Endodermal cell (in vitro differentiated cells): ENCODE measurements around the gene ZNF497. TPM values are rescaled to one million over a fixed set of nuclear protein-coding genes. Genes with fewer than 3 reads are reported as not detected.
A peak's percentile ranks its signal among the peaks of the same experiment; 100 is the strongest.

Source experiments
- DNase-seq: peaks from one replicate; pipeline ENCODE4 v3.0.0-alpha.2; 2017
- H3K27ac ChIP-seq: 2 replicates; pipeline ENCODE4 v1.5.1; 2013; ENCODE audit warnings: mild to moderate bottlenecking, low read depth, low read length, moderate library complexity
- H3K27me3 ChIP-seq: 2 replicates; pipeline ENCODE4 v1.6.1; 2013; ENCODE audit warnings: mild to moderate bottlenecking, low read length, moderate library complexity; ENCODE audit not compliant: insufficient read depth, control insufficient read depth, poor library complexity, severe bottlenecking
- H3K36me3 ChIP-seq: 2 replicates; pipeline ENCODE4 v1.7.0; 2013; ENCODE audit warnings: mild to moderate bottlenecking, low read length, moderate library complexity; ENCODE audit not compliant: control insufficient read depth, insufficient read depth
- H3K4me1 ChIP-seq: one replicate; pipeline ENCODE4 v1.7.0; 2013; ENCODE audit warnings: low read length; ENCODE audit not compliant: control insufficient read depth, insufficient read depth
- H3K4me3 ChIP-seq: 2 replicates; pipeline ENCODE4 v1.5.1; 2013; ENCODE audit warnings: mild to moderate bottlenecking, low read length, moderate library complexity
- H3K9ac ChIP-seq: 2 replicates; pipeline ENCODE4 v1.6.1; 2013; ENCODE audit warnings: mild to moderate bottlenecking, low read length, moderate library complexity; ENCODE audit not compliant: poor library complexity, severe bottlenecking; ENCODE audit errors: extremely low read depth
- H3K9me3 ChIP-seq: 2 replicates; pipeline ENCODE4 v1.6.1; 2013; ENCODE audit warnings: mild to moderate bottlenecking, low read length, moderate library complexity; ENCODE audit not compliant: control insufficient read depth
- H3K27ac Mint-ChIP-seq: 2 replicates; pipeline ENCODE4 v1.8.0; 2020; ENCODE audit warnings: mixed read lengths
- H3K27me3 Mint-ChIP-seq: 2 replicates; pipeline ENCODE4 v1.8.0; 2021; ENCODE audit warnings: mild to moderate bottlenecking, mixed read lengths; ENCODE audit not compliant: insufficient read depth
- H3K36me3 Mint-ChIP-seq: 2 replicates; pipeline ENCODE4 v1.8.0; 2020; ENCODE audit warnings: low read depth, mixed read lengths
- H3K4me1 Mint-ChIP-seq: 2 replicates; pipeline ENCODE4 v1.8.0; 2020; ENCODE audit warnings: mixed read lengths
- H3K4me3 Mint-ChIP-seq: 2 replicates; pipeline ENCODE4 v1.8.0; 2020; ENCODE audit warnings: mild to moderate bottlenecking, moderate library complexity, mixed read lengths
- H3K9me3 Mint-ChIP-seq: 2 replicates; pipeline ENCODE4 v1.8.0; 2020; ENCODE audit warnings: mild to moderate bottlenecking, mixed read lengths
- CTCF ChIP-seq: fragments of 200-600 bp; sonication (generic); conservative IDR thresholded peaks from 2 replicates; pipeline ENCODE4 v1.5.0; 2021; ENCODE audit warnings: antibody characterized with exemption, mild to moderate bottlenecking
- WGBS, 2 experiments: methylation state at CpG; one replicate each; pipeline versions ENCODE4 v1.1.5 to v1.1.7; 2013; ENCODE audit warnings: missing lambda C conversion rate in 2 of 2, mixed read lengths in 1 of 2; ENCODE audit not compliant: insufficient coverage in 1 of 2, insufficient read length in 1 of 2; 5-methylcytosine and 5-hydroxymethylcytosine counted together
- total RNA-seq, 2 donors: library from RNA; stranded (reverse); fragmentation: NEBNext Ultra II Directional in 1 of 2; extraction: Animal tissue kit (Norgen Biotek cat#: 25700) in 1 of 2; gene quantifications; 2 replicates in 1 of 2; 3 replicates in 1 of 2; pipeline ENCODE4 v1.2.1, GENCODE V29; 2021

ZNF497 gene
- total RNA-seq, 2 donors from 2014 or later: 5.2 to 5.9 TPM

- Histone ChIP-seq H3K9me3 (no peaks in the 10 kb centered on the region), H3K4me1 (peaks cover 12% of the 10 kb centered on the region), H3K27me3 (no peaks in the 10 kb centered on the region), H3K4me3 (no peak overlapping the region), H3K27ac (no peak overlapping the region), H3K9ac (no peak overlapping the region), H3K36me3 (peaks cover 14% of the 10 kb centered on the region)
- Mint-ChIP-seq H3K4me1 (peaks cover 17% of the 10 kb centered on the region), H3K27me3 (no peaks in the 10 kb centered on the region), H3K9me3 (no peaks in the 10 kb centered on the region), H3K4me3 (no peak overlapping the region), H3K27ac (peak overlapping the region; percentile 22), H3K36me3 (peaks cover 15% of the 10 kb centered on the region)
- WGBS, 2 experiments: 81 to 89% methylated on average over 2 to 4 of the region's 4 CpGs
- TF ChIP-seq CTCF: no peak
- no peak for DNase-seq
Measured at GRCh38 chr19:58330458-58330857, 32.1 kb downstream of the ZNF497 start.

DNA sequence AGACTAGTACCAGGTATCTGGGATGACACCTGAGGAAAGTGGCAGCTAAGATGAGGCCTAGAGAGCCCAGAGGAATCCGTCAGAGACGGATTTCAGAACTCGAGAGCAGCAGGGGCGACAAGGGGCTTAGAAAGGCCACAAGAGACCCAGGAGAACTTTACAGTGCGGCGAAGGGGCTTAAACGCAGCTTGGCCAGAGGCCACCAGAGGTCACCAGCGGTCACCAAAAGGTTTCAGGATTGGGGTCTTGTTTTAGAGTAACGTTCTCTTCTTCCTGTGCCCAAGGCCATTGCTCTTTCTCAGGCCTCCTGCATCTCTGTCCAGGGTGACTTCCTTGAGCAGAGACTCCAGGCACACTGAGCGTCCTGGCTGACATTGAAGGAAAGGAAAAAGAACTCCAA lies 33.6 kb downstream of the ZNF497 start:
- Mint-ChIP-seq H3K9me3 (no peaks in the 10 kb centered on the region), H3K4me1 (peaks cover 17% of the 10 kb centered on the region)

GRCh38 chr19:58326914-58327726 lies 35.4 kb downstream of the ZNF497 start, which contains the start of gene ZSCAN22:
Gene ZSCAN22 (plus strand): TSS chr19:58326994. CDS start chr19:58334803, 7,809 bp downstream.
- H3K4me3 ChIP-seq: peak within 1 kb of the TSS; percentile 99
- TF ChIP-seq CTCF: no peak
- no peak within 1 kb of the TSS for H3K4me3 Mint-ChIP-seq
- peak within 1 kb of the TSS; percentile 86 for H3K9ac ChIP-seq
- peaks cover 12% of the 10 kb centered on the region for H3K4me1 ChIP-seq
- no peaks in the 10 kb centered on the region for H3K9me3 Mint-ChIP-seq
- WGBS, 2 experiments: 1% methylated on average over 34 to 62 of the region's 62 CpGs
- no peaks in the 10 kb centered on the region for H3K27me3 Mint-ChIP-seq
- H3K27ac ChIP-seq: peak within 1 kb of the TSS; percentile 33
- H3K27ac Mint-ChIP-seq: no peak within 1 kb of the TSS
- no peaks in the 10 kb centered on the region for H3K27me3 ChIP-seq
- no peaks in the 10 kb centered on the region for H3K36me3 Mint-ChIP-seq
- H3K9me3 ChIP-seq: no peaks in the 10 kb centered on the region
- H3K4me1 Mint-ChIP-seq: peaks cover 11% of the 10 kb centered on the region
- peaks cover 4% of the 10 kb centered on the region for H3K36me3 ChIP-seq
- DNase-seq: peak; percentile 99

More for the DNA sequence above, 33.6 kb downstream of the ZNF497 start:
- Histone ChIP-seq H3K27ac (no peak overlapping the region), H3K27me3 (no peaks in the 10 kb centered on the region), H3K4me1 (peaks cover 12% of the 10 kb centered on the region), H3K4me3 (peak overlapping the region; percentile 99), H3K36me3 (no peaks in the 10 kb centered on the region), H3K9ac (no peak overlapping the region), H3K9me3 (no peaks in the 10 kb centered on the region)
- TF ChIP-seq CTCF: peak; percentile 82
- Mint-ChIP-seq H3K27me3 (no peaks in the 10 kb centered on the region), H3K4me3 (no peak overlapping the region), H3K36me3 (peaks cover 1% of the 10 kb centered on the region), H3K27ac (no peak overlapping the region)
- 28 to 38% methylated on average over 6 to 10 of the region's 10 CpGs for WGBS, 2 experiments
- DNase-seq: peak; percentile 92
